HG03097 (cell line): ENCODE data around the gene ACSL6.

Experiments used
- ATAC-seq: cut with Tn5 transposase; IDR thresholded peaks from one replicate; pipeline ENCODE4 v1.9.1; 2021; ENCODE audit not compliant: unreplicated experiment, low FRiP score

The ACSL6 gene

GRCh38 chr5:131986161-131986912, 25.1 kb downstream of the ACSL6 start:
- no peak for ATAC-seq

GRCh38 chr5:131984956-131985665, 26.3 kb downstream of the ACSL6 start:
- ATAC-seq, result no peak

DNA sequence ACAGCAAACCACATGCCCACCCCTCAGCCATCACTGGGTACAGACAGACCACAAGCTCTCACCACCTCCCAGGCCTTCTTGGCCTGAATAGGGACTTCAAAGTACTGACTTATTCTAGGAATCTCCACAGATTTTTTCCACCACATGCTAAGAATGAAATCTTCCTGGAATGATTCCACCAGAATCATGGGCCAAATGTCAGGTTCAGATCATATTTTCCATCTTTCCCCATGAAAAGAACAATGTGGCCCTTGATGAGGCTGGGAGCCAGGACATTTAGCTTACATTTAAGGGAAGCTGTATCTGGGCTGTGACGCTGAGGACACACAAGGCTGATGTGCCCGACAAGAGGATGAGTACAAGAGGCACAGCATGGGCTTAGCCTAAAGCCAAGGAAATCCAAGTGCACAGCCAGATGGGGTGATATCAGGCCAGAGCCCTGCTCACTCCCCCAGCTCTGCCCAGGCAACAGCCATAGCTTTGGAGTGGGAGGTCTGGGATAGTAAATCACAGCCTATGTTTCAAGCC, 28.1 kb downstream of the ACSL6 start:
- ATAC-seq, result no peak

GRCh38 chr5:131981516-131981915, 29.9 kb downstream of the ACSL6 start:
- ATAC-seq, result no peak

- no peak for ATAC-seq
Measured at GRCh38 chr5:131980696-131981095, 30.8 kb downstream of the ACSL6 start.

- ATAC-seq, result no peak
Measured at GRCh38 chr5:131979816-131980215, 31.6 kb downstream of the ACSL6 start.

DNA sequence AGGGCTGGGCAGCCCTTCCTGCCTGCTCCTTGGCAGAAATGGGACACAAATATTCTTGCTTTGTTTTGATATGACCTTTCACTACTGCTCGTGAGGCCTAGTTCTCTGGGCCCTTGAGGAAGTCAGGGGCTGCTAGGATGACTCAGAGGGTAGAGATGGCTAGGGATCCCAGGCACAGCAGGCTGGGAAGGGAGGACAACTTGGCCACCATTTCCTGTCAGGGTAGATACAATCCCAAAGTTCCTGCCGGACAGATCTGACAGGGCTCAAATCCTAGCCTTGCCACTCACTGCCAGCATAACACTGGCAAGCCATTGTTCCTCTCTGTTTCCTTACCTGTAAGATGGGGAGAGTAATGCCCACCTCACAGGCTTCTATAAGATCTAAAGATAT, 34.2 kb downstream of the ACSL6 start:
- no peak for ATAC-seq

GRCh38 chr5:131976414-131977211, 34.8 kb downstream of the ACSL6 start:
- ATAC-seq, result no peak

- ATAC-seq, result no peak
Measured at GRCh38 chr5:131974956-131975726, 36.3 kb downstream of the ACSL6 start.

DNA sequence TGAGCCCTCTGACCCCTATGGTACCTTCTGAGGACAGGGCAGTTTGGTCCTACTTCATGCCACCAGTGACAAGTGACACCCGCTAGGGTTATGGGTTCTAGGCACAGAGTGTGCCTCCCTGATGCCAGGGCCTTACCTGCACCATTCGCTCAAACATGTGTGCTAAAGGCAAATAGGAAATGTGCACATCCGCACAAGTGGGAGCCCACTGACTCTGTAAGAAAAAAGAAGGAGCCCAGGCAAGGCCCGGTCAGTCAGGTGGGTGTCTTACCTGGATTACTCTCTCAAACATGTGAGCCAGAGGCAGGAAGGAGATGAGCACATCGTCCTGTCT, 36.9 kb downstream of the ACSL6 start:
- ATAC-seq, result no peak

DNA sequence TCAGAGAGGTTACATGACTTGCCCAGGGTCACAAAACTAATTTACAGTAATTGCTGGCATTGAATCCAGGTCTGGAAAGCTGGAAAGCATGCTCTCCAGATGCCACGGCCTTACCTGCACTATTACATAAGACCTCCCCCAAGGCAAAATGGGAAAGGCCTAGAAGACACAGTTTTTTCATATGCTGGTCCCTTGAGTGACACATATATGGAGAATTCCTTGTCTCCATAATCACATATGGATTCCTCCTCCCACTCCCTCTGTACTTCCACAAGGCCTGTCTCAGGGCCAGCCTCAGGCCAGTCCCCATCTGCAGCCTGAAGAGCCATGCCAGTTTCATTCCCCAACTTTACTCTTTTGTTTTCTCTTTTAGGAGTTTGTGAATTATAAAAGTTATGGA, 37.4 kb downstream of the ACSL6 start:
- no peak for ATAC-seq

GRCh38 chr5:131973089-131973712, 38.3 kb downstream of the ACSL6 start:
- no peak for ATAC-seq

GRCh38 chr5:131968396-131968954, 43.0 kb downstream of the ACSL6 start:
- no peak for ATAC-seq

- no peak for ATAC-seq
Measured at GRCh38 chr5:131966551-131966950, 44.9 kb downstream of the ACSL6 start.

DNA sequence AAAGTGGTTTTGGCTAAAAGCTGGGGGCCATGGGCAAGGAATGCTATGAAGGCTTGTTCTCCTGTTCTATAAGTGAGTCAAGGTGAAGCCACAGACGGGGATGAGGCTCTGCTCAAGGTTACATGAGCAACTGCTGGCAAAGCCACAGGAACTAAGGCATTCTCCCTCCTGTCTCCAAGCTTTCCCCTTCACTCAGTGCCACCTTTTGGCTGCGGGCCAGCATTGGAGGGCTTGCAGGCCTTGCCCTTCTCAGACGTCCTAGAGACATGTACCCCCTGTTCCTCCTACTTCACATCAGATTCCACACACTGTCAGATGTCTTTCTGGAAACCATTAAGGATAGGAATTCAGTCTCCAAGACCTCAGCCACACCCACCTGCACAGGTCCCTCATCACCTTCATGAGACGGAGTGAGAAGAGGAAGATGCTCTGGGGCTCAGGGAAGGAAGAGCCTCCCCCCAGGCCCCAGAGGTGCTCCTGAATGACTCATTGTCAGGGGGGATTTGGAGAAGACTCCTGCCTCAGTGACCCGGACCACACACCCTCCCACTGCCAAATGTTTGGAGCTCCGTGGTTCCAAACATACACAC, 45.5 kb downstream of the ACSL6 start:
- no peak for ATAC-seq

- no peak for ATAC-seq
Measured at GRCh38 chr5:131959906-131960305, 51.6 kb downstream of the ACSL6 start.

DNA sequence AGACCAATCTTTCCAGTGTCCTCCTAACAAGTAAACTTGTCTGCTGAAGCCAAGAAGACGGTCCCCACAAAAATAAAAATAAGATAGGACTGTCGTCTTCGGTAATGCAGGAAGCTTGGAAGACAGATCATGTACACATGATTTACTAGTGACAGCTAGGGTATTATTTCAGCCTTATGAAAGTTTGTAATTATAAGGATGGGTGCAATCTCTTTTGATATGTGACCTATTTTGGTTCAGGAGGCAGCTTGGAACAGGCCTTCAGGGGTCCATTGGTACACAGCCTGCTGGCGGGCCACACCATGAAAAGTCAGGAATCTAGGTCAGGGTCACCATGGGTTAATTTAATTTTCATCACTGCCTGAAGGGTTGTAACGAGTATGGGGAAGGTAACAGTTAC, 52.3 kb downstream of the ACSL6 start:
- ATAC-seq, result no peak

DNA sequence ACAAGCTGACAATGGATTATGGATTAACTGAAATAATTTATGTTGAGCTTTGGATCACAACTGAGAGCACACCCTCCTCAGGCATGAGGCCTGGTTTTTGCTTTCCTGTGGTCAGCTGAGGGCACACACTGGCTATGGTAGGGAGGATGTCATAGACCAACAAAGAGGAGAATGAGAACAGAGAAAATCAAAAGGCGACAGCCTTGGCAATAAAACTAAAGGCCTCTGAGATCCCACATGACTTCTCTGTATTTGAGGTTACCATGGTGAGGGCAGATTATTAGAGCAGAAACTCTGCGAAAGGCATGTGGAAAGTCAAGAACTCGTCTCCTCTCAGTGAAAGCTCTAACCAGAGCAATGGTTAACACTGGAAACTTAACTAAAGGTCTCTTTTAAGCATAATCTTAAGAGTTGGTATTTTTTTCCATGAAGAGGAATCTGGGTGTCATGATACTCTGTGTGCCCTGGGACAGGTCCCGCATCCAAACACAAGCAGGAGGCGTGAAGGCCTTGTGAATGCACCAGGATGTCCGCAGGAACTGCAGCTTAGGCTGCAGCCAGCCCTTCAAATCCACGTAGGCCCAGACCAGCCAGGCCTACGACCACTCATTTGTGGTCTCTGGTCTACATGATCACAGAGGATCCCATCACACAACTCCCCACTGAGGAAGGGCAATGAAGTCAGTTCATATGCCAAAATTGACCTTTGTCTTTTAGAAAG, 53.6 kb downstream of the ACSL6 start:
- ATAC-seq, result no peak

- no peak for ATAC-seq
Measured at GRCh38 chr5:131953969-131954368, 57.5 kb downstream of the ACSL6 start.
